PC-3 (cell line): Measurements from ENCODE around the gene ZFP92. TPM values are rescaled to one million over a fixed set of nuclear protein-coding genes. Genes with fewer than 3 reads are reported as not detected.

Experiments used
- ATAC-seq: fragments of 200-7000 bp; cut with Tn5 transposase; 2 replicates; pipeline ENCODE4 v1.9.1; 2020; ENCODE audit warnings: mild to moderate bottlenecking, moderate library complexity
- BruUV-seq: library from RNA; stranded (reverse); fragments of 400-500 nt; replicated peaks from 2 replicates; lab custom pipeline; 2021; lab: Mats Ljungman, UMichigan
- CTCF ChIA-PET: fragments of 300-600 bp; sonication (Branson Sonifier 250); formaldehyde crosslinking; loops from one replicate; lab custom pipeline; 2022; ENCODE audit warnings: antibody characterized with exemption; lab: Charles Lee
- POLR2A ChIA-PET: fragments of 300-600 bp; sonication (Branson Sonifier 250); formaldehyde crosslinking; loops from one replicate; lab custom pipeline; 2022; ENCODE audit warnings: antibody characterized with exemption; ENCODE audit not compliant: unreplicated experiment; lab: Charles Lee
- DNase-seq: peaks from one replicate; pipeline ENCODE4 v3.0.0-alpha.2; 2015
- H2AFZ ChIP-seq: fragments of 300-600 bp; sonication (generic); 2 replicates; pipeline ENCODE4 v1.6.0; 2016; ENCODE audit warnings: antibody characterized with exemption, low read length
- H3F3A ChIP-seq: fragments of 300-600 bp; sonication (generic); one replicate; pipeline ENCODE4 v1.6.0; 2017; ENCODE audit warnings: antibody characterized with exemption, low read length, control low read depth, mild to moderate bottlenecking; ENCODE audit not compliant: unreplicated experiment
- H3K27ac ChIP-seq: fragments of 300-600 bp; sonication (generic); 2 replicates; pipeline ENCODE4 v1.5.1; 2016; ENCODE audit warnings: mild to moderate bottlenecking, low read length
- H3K27me3 ChIP-seq: fragments of 300-600 bp; sonication (generic); 2 replicates; pipeline ENCODE4 v1.6.1; 2016; ENCODE audit warnings: low read length, mixed read lengths
- H3K36me3 ChIP-seq: fragments of 300-600 bp; sonication (generic); 2 replicates; pipeline ENCODE4 v1.6.1; 2016; ENCODE audit warnings: low read depth, mixed run types, low read length, mixed read lengths
- H3K4me1 ChIP-seq: fragments of 300-600 bp; sonication (generic); 2 replicates; pipeline ENCODE4 v1.5.1; 2016; ENCODE audit warnings: low read length; ENCODE audit not compliant: insufficient read depth
- H3K4me2 ChIP-seq: fragments of 300-600 bp; sonication (generic); 2 replicates; pipeline ENCODE4 v1.6.0; 2016; ENCODE audit warnings: low read length
- H3K4me3 ChIP-seq: fragments of 300-600 bp; sonication (generic); 2 replicates; pipeline ENCODE4 v1.5.1; 2016; ENCODE audit warnings: mild to moderate bottlenecking, low read length, mixed read lengths
- H3K79me2 ChIP-seq: fragments of 300-600 bp; sonication (generic); 2 replicates; pipeline ENCODE4 v1.6.1; 2017; ENCODE audit warnings: low read length, mixed read lengths
- H3K9ac ChIP-seq: fragments of 300-600 bp; sonication (generic); 2 replicates; pipeline ENCODE4 v1.6.0; 2016; ENCODE audit warnings: mild to moderate bottlenecking, low read length
- H3K9me2 ChIP-seq: fragments of 300-600 bp; sonication (generic); replicated peaks from 2 replicates; pipeline ENCODE4 v1.6.1; 2016; ENCODE audit warnings: mixed run types, low read length, mixed read lengths
- H3K9me3 ChIP-seq: fragments of 300-600 bp; sonication (generic); 2 replicates; pipeline ENCODE4 v1.6.1; 2016; ENCODE audit warnings: low read length, mixed read lengths
- H4K20me1 ChIP-seq: fragments of 300-600 bp; sonication (generic); 2 replicates; pipeline ENCODE4 v1.6.1; 2016; ENCODE audit warnings: low read length, mixed read lengths
- EZH2 ChIP-seq: fragments of 300-600 bp; sonication (generic); IDR thresholded peaks from one replicate; pipeline ENCODE4 v1.6.1; 2017; ENCODE audit warnings: antibody characterized with exemption, mild to moderate bottlenecking, low read length; ENCODE audit not compliant: unreplicated experiment
- EZH2phosphoT487 ChIP-seq: fragments of 300-600 bp; sonication (generic); IDR thresholded peaks from 2 replicates; pipeline ENCODE4 v1.6.1; 2018; ENCODE audit warnings: mild to moderate bottlenecking, antibody characterized with exemption, low read length, borderline replicate concordance
- intact Hi-C: fragments of 100-400 bp; cut with micrococcal nuclease; formaldehyde crosslinking; loops from 2 replicates; pipeline ENCODE4 v1.9.0; 2023
- total RNA-seq: library from RNA; depleted of rRNA; stranded (reverse); fragments of >200 nt; gene quantifications from 2 replicates; pipeline ENCODE4 v1.2.3, GENCODE V29; 2014
- TF ChIP-seq, protein P1 (sequence below): fragments of 300-600 bp; sonication (generic); conservative IDR thresholded peaks from 2 replicates; pipeline ENCODE4 v1.5.1; 2017; ENCODE audit warnings: antibody characterized with exemption, low read depth, mild to moderate bottlenecking, low read length

ZFP92 gene
- total RNA-seq, 1 experiment from 2014 or later, result not detected

DNA sequence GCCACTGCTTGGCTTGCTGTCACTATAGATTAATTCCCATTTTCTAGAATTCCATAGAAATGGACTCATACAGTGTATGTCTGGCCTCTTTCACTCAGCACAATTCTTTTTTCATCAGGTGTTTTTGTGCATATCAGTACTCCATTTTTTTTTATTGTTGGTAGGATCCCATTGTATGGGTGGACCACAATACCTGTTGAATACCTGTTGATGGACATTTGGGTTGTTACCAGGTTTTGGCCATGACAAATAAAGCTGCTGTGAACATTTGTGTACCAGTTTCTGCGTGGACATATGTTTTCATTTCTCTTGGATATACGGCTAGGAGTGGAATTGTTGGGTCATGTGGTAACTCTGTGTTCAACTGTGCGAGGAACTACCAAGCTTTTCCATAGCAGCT, 14.9 kb downstream of the ZFP92 start:
- Histone ChIP-seq H2AFZ (no peak overlapping the region), H3K36me3 (no peaks in the 10 kb centered on the region), H3K9me2 (no peaks in the 10 kb centered on the region), H3K4me2 (no peak overlapping the region), H3K9me3 (no peaks in the 10 kb centered on the region), H3K9ac (no peak overlapping the region), H3K27ac (no peak overlapping the region), H3K27me3 (peaks cover 35% of the 10 kb centered on the region), H3K4me3 (no peak overlapping the region), H3F3A (no peaks in the 10 kb centered on the region), H3K4me1 (no peaks in the 10 kb centered on the region), H4K20me1 (no peaks in the 10 kb centered on the region), H3K79me2 (no peaks in the 10 kb centered on the region)
- no peak for DNase-seq
- intact Hi-C loops, result no loop called here
- ChIA-PET CTCF (no interaction called here), POLR2A (no interaction called here)
- TF ChIP-seq, protein P1, sequence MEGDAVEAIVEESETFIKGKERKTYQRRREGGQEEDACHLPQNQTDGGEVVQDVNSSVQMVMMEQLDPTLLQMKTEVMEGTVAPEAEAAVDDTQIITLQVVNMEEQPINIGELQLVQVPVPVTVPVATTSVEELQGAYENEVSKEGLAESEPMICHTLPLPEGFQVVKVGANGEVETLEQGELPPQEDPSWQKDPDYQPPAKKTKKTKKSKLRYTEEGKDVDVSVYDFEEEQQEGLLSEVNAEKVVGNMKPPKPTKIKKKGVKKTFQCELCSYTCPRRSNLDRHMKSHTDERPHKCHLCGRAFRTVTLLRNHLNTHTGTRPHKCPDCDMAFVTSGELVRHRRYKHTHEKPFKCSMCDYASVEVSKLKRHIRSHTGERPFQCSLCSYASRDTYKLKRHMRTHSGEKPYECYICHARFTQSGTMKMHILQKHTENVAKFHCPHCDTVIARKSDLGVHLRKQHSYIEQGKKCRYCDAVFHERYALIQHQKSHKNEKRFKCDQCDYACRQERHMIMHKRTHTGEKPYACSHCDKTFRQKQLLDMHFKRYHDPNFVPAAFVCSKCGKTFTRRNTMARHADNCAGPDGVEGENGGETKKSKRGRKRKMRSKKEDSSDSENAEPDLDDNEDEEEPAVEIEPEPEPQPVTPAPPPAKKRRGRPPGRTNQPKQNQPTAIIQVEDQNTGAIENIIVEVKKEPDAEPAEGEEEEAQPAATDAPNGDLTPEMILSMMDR, result no peak
- TF ChIP-seq EZH2 (no peak), EZH2phosphoT487 (no peak)
- no TSS peak for BruUV-seq
- no peak for ATAC-seq

- Histone ChIP-seq H3K4me3 (no peak overlapping the region), H3K9me3 (no peaks in the 10 kb centered on the region), H2AFZ (no peak overlapping the region), H3K27ac (no peak overlapping the region), H3K4me2 (no peak overlapping the region), H3K27me3 (peaks cover 16% of the 10 kb centered on the region), H3K79me2 (no peaks in the 10 kb centered on the region), H3F3A (no peaks in the 10 kb centered on the region), H4K20me1 (no peaks in the 10 kb centered on the region), H3K4me1 (no peaks in the 10 kb centered on the region), H3K9ac (no peak overlapping the region), H3K9me2 (no peaks in the 10 kb centered on the region), H3K36me3 (no peaks in the 10 kb centered on the region)
- intact Hi-C loops, result no loop called here
- DNase-seq, result no peak
- no TSS peak for BruUV-seq
- ChIA-PET CTCF (no interaction called here), POLR2A (no interaction called here)
- TF ChIP-seq EZH2 (no peak), EZH2phosphoT487 (no peak)
- TF ChIP-seq, protein P1, result no peak
- ATAC-seq, result no peak
These were observed 19.5 kb downstream of the ZFP92 start for GRCh38 chrX:153430796-153431195.

DNA sequence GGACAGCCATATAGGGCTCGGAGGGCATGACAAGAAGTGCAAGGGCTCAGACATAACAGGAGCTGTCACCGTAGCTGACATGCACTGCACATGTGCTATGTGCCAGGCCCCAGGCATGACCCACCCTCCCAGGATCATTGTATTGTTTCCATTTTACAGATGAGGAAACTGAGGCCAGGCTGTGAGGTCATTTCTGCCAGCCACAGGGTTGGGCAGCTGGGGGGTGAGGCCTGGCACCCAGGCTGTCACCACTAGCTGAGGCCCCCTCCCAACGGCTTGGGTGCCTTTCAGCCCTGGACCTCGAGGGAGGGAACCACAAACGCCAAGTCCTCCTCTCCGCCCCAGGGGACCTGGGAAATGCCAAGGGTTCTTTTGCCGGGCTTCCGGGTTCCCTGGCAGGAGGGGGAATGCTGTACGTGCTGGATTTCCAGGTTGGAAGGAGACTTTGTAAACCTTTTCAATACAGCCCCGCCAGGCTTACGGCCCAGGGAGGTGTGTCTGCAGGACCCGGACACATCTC, 21.9 kb downstream of the ZFP92 start:
- DNase-seq (no peak), ATAC-seq (no peak)
- no peak overlapping the region for H2AFZ ChIP-seq
- H4K20me1 ChIP-seq, result no peaks in the 10 kb centered on the region
- no peak for TF ChIP-seq EZH2
- no peak for TF ChIP-seq EZH2phosphoT487
- TF ChIP-seq, protein P1, result no peak
- peaks cover 8% of the 10 kb centered on the region for H3K27me3 ChIP-seq
- CTCF ChIA-PET, result no interaction called here
- no peaks in the 10 kb centered on the region for H3F3A ChIP-seq
- POLR2A ChIA-PET, result no interaction called here
- no peak overlapping the region for H3K9ac ChIP-seq
- BruUV-seq, result no TSS peak
- H3K36me3 ChIP-seq, result no peaks in the 10 kb centered on the region
- no peaks in the 10 kb centered on the region for H3K4me1 ChIP-seq
- H3K9me3 ChIP-seq, result no peaks in the 10 kb centered on the region
- H3K9me2 ChIP-seq, result no peaks in the 10 kb centered on the region
- intact Hi-C loops, result no loop called here
- no peak overlapping the region for H3K4me2 ChIP-seq
- no peak overlapping the region for H3K27ac ChIP-seq
- H3K79me2 ChIP-seq, result no peaks in the 10 kb centered on the region
- H3K4me3 ChIP-seq, result no peak overlapping the region
